Hematopoietic multipotent progenitor cell treated with erythropoietin and hydrocortisone succinate and interleukin-3 and kit ligand, for 6 days (in vitro differentiated cells): ENCODE data around the gene FBXO3.
"Not testable (repeated sequence)": the region's sequence is repeated elsewhere in the genome, so short reads cannot be mapped to it uniquely, and the experiment has no call there.

Experiments used
- DNase-seq: peaks from one replicate; pipeline ENCODE4 v3.0.0-alpha.2; 2015

The FBXO3 gene

GRCh38 chr11:33773987-33774735, at the start of gene FBXO3:
TSS of gene FBXO3 (minus strand) at chr11:33774520. CDS start at chr11:33774497, 23 bp downstream.
- peak; percentile 91 for DNase-seq

GRCh38 chr11:33822981-33823380, 48.7 kb upstream of the FBXO3 start:
- not testable (repeated sequence) for DNase-seq

GRCh38 chr11:33819278-33820035, 45.1 kb upstream of the FBXO3 start:
- no peak for DNase-seq

- DNase-seq = peak; percentile 90
These were observed 34.0 kb upstream of the FBXO3 start for GRCh38 chr11:33808228-33808828.

- DNase-seq = no peak
These were observed 30.2 kb upstream of the FBXO3 start for GRCh38 chr11:33804471-33804870.

GRCh38 chr11:33802194-33802950, 28.1 kb upstream of the FBXO3 start:
- peak; percentile 43 for DNase-seq

- DNase-seq = no peak
These were observed 27.5 kb upstream of the FBXO3 start for GRCh38 chr11:33801821-33802193.

GRCh38 chr11:33797879-33798278, 23.6 kb upstream of the FBXO3 start:
- no peak for DNase-seq

GRCh38 chr11:33790040-33790439, 15.7 kb upstream of the FBXO3 start:
- DNase-seq = no peak

- DNase-seq = not testable (repeated sequence)
These were observed 13.8 kb upstream of the FBXO3 start for GRCh38 chr11:33788095-33788494.

- DNase-seq = no peak
These were observed 12.8 kb upstream of the FBXO3 start for GRCh38 chr11:33787076-33787475.

- DNase-seq = no peak
These were observed 11.3 kb upstream of the FBXO3 start for GRCh38 chr11:33785609-33786008.

GRCh38 chr11:33779849-33780528, 5.7 kb upstream of the FBXO3 start:
- DNase-seq = no peak

GRCh38 chr11:33778675-33779074, 4.4 kb upstream of the FBXO3 start:
- peak; percentile 50 for DNase-seq

GRCh38 chr11:33777906-33778305, 3.6 kb upstream of the FBXO3 start:
- DNase-seq = no peak

GRCh38 chr11:33775832-33776470, 1.6 kb upstream of the FBXO3 start:
- DNase-seq = no peak

- DNase-seq = no peak
These were observed 1.1 kb upstream of the FBXO3 start for GRCh38 chr11:33775467-33775807.

- DNase-seq = no peak
These were observed 581 bp upstream of the FBXO3 start for GRCh38 chr11:33774736-33775466.

GRCh38 chr11:33773404-33773986, 825 bp downstream of the FBXO3 start:
- DNase-seq = peak; percentile 48

GRCh38 chr11:33772870-33773269, 1.4 kb downstream of the FBXO3 start:
- DNase-seq = peak; percentile 68

- DNase-seq = no peak
These were observed 2.0 kb downstream of the FBXO3 start for GRCh38 chr11:33772300-33772699.
